HUES48 (cell line): ENCODE data around the gene ELMOD3.
"Not testable (repeated sequence)": the region's sequence is repeated elsewhere in the genome, so short reads cannot be mapped to it uniquely, and the experiment has no call there.

ENCODE experiments used
- H3K27ac ChIP-seq: one replicate; pipeline ENCODE4 v1.7.0; 2013; ENCODE audit warnings: low read depth, low read length, inconsistent platforms
- H3K27me3 ChIP-seq: 2 replicates; pipeline ENCODE4 v1.6.1; 2013; ENCODE audit warnings: mild to moderate bottlenecking, low read length; ENCODE audit not compliant: control insufficient read depth, insufficient read depth
- H3K36me3 ChIP-seq: 2 replicates; pipeline ENCODE4 v1.6.1; 2013; ENCODE audit warnings: low read length; ENCODE audit not compliant: control insufficient read depth, insufficient read depth
- H3K4me1 ChIP-seq: 2 replicates; pipeline ENCODE4 v1.6.1; 2013; ENCODE audit warnings: mild to moderate bottlenecking, low read length; ENCODE audit not compliant: control insufficient read depth, insufficient read depth
- H3K4me3 ChIP-seq: 2 replicates; pipeline ENCODE4 v1.5.1; 2013; ENCODE audit warnings: mild to moderate bottlenecking, low read depth, low read length
- H3K9ac ChIP-seq: 2 replicates; pipeline ENCODE4 v1.6.1; 2013; ENCODE audit warnings: mild to moderate bottlenecking, low read depth, low read length, moderate library complexity
- H3K9me3 ChIP-seq: 2 replicates; pipeline ENCODE4 v1.6.1; 2013; ENCODE audit warnings: low read length; ENCODE audit not compliant: control insufficient read depth, insufficient read depth

ELMOD3 gene

GRCh38 chr2:85438201-85439024 is 83.8 kb downstream of the ELMOD3 start:
- no peak overlapping the region for H3K27ac ChIP-seq
- peaks cover 20% of the 10 kb centered on the region for H3K4me1 ChIP-seq
- H3K9me3 ChIP-seq: no peaks in the 10 kb centered on the region
- H3K36me3 ChIP-seq: no peaks in the 10 kb centered on the region
- no peak overlapping the region for H3K9ac ChIP-seq
- peak overlapping the region; percentile 50; the same call in 1 of the 2 replicates for H3K4me3 ChIP-seq
- peaks cover 3% of the 10 kb centered on the region; the same call in 1 of the 2 replicates for H3K27me3 ChIP-seq

- Histone ChIP-seq H3K27me3 (peaks cover 3% of the 10 kb centered on the region; the same call in 1 of the 2 replicates), H3K27ac (no peak overlapping the region), H3K4me1 (peaks cover 14% of the 10 kb centered on the region), H3K9ac (no peak overlapping the region), H3K4me3 (no peak overlapping the region), H3K9me3 (no peaks in the 10 kb centered on the region), H3K36me3 (no peaks in the 10 kb centered on the region)
Measured at GRCh38 chr2:85439025-85439472, 84.5 kb downstream of the ELMOD3 start.

GRCh38 chr2:85439569-85439968 is 85.0 kb downstream of the ELMOD3 start:
- H3K36me3 ChIP-seq, H3K9me3 ChIP-seq, H3K4me3 ChIP-seq, H3K27ac ChIP-seq, H3K27me3 ChIP-seq, H3K9ac ChIP-seq: not testable (repeated sequence)
- H3K4me1 ChIP-seq: peaks cover 14% of the 10 kb centered on the region

GRCh38 chr2:85439986-85440385 is 85.4 kb downstream of the ELMOD3 start:
- H3K27me3 ChIP-seq: peaks cover 3% of the 10 kb centered on the region; the same call in 1 of the 2 replicates
- H3K27ac ChIP-seq: no peak overlapping the region
- H3K4me1 ChIP-seq: peaks cover 14% of the 10 kb centered on the region
- H3K9ac ChIP-seq: no peak overlapping the region
- no peak overlapping the region for H3K4me3 ChIP-seq
- no peaks in the 10 kb centered on the region for H3K9me3 ChIP-seq
- H3K36me3 ChIP-seq: no peaks in the 10 kb centered on the region

- Histone ChIP-seq H3K36me3 (no peaks in the 10 kb centered on the region), H3K27ac (no peak overlapping the region), H3K27me3 (peaks cover 3% of the 10 kb centered on the region; the same call in 1 of the 2 replicates), H3K9ac (no peak overlapping the region), H3K9me3 (no peaks in the 10 kb centered on the region), H3K4me1 (peaks cover 14% of the 10 kb centered on the region), H3K4me3 (no peak overlapping the region)
Measured at GRCh38 chr2:85440729-85441128, 86.2 kb downstream of the ELMOD3 start.
